K562 (cell line): ENCODE measurements around the gene CEP95. TPM values are rescaled to one million over a fixed set of nuclear protein-coding genes. Genes with fewer than 3 reads are reported as not detected.

Source experiments
- ADNP ChIP-seq: fragments of 200-800 bp; sonication (Bioruptor generic); IDR thresholded peaks from 2 replicates; pipeline ENCODE4 v1.6.1; 2016; ENCODE audit warnings: missing genetic modification characterization, missing compliant biosample characterization
- ESRRA ChIP-seq: fragments of 450-650 bp; IDR thresholded peaks from 2 replicates; pipeline ENCODE4 v1.6.1; 2014; ENCODE audit warnings: low read depth, mild to moderate bottlenecking, moderate library complexity, borderline replicate concordance
- HDAC2 ChIP-seq: fragments of 450-650 bp; IDR thresholded peaks from 2 replicates; pipeline ENCODE4 v1.6.1; 2016; ENCODE audit warnings: mild to moderate bottlenecking
- HIVEP1 ChIP-seq: fragments of 250-450 bp; sonication (Bioruptor Pico); IDR thresholded peaks from 2 replicates; pipeline ENCODE4 v1.4.0; 2020; ENCODE audit warnings: mild to moderate bottlenecking
- HNRNPL ChIP-seq: fragments of 200-400 bp; formaldehyde crosslinking; IDR thresholded peaks from 2 replicates; pipeline ENCODE4 v1.6.1; 2017; ENCODE audit warnings: low read depth, mild to moderate bottlenecking, low read length
- KDM2B ChIP-seq: fragments of 250-450 bp; sonication (Bioruptor Pico); IDR thresholded peaks from 2 replicates; pipeline ENCODE4 v1.8.0; 2021; ENCODE audit warnings: mild to moderate bottlenecking, moderate library complexity
- KDM5B ChIP-seq: fragments of 200-600 bp; sonication (generic); IDR thresholded peaks from 2 replicates; pipeline ENCODE4 v1.6.1; 2012; ENCODE audit warnings: low read depth, mild to moderate bottlenecking, moderate library complexity, low read length, control low read depth, inconsistent platforms; ENCODE audit not compliant: insufficient replicate concordance
- MYBL2 ChIP-seq, 2 experiments: fragments of 450-650 bp in 1 of 2; sonication (generic) in 1 of 2; formaldehyde crosslinking in 1 of 2; IDR thresholded peaks; 2 replicates each; pipeline versions ENCODE4 v1.6.1 to v1.8.1; 2017 to 2022; ENCODE audit warnings: borderline replicate concordance in 1 of 2, inconsistent platforms in 1 of 2, low read depth in 1 of 2, mild to moderate bottlenecking in 1 of 2, missing genetic modification reagents in 1 of 2, moderate library complexity in 1 of 2
- NR1H2 ChIP-seq: sonication (generic); formaldehyde crosslinking; IDR thresholded peaks from 2 replicates; pipeline ENCODE4 v1.4.0; 2020; ENCODE audit warnings: mild to moderate bottlenecking, missing genetic modification reagents
- POLR2B ChIP-seq: fragments of 450-650 bp; IDR thresholded peaks from 2 replicates; pipeline ENCODE4 v1.6.1; 2018; ENCODE audit warnings: low read depth; ENCODE audit not compliant: partially characterized antibody
- RAD51 ChIP-seq: fragments of 450-650 bp; IDR thresholded peaks from 2 replicates; pipeline ENCODE4 v1.7.1; 2016; ENCODE audit warnings: low read depth, mild to moderate bottlenecking, borderline replicate concordance
- RBM14 ChIP-seq: fragments of 200-400 bp; formaldehyde crosslinking; IDR thresholded peaks from 2 replicates; pipeline ENCODE4 v1.6.1; 2018; ENCODE audit warnings: low read depth, mild to moderate bottlenecking, low read length, moderate library complexity, borderline replicate concordance; ENCODE audit not compliant: insufficient read depth
- SMAD4 ChIP-seq: fragments of 250-450 bp; sonication (Bioruptor Pico); conservative IDR thresholded peaks from 2 replicates; pipeline ENCODE4 v1.8.0; 2021; ENCODE audit warnings: inconsistent platforms, mild to moderate bottlenecking, moderate library complexity
- SP1 ChIP-seq: sonication (generic); formaldehyde crosslinking; IDR thresholded peaks from 2 replicates; pipeline ENCODE4 v1.8.1; 2022; ENCODE audit warnings: mild to moderate bottlenecking, missing genetic modification reagents
- SUPT5H ChIP-seq: fragments of 450-650 bp; IDR thresholded peaks from 2 replicates; pipeline ENCODE4 v1.6.1; 2016
- THAP12 ChIP-seq: fragments of 250-450 bp; sonication (Bioruptor Pico); IDR thresholded peaks from 2 replicates; pipeline ENCODE4 v1.9.0; 2021; ENCODE audit warnings: mild to moderate bottlenecking, inconsistent platforms
- ZC3H4 ChIP-seq: sonication (generic); formaldehyde crosslinking; IDR thresholded peaks from 2 replicates; pipeline ENCODE4 v1.9.0; 2021; ENCODE audit warnings: missing genetic modification reagents, borderline replicate concordance
- ZHX1 ChIP-seq: fragments of 150-350 bp; conservative IDR thresholded peaks from 2 replicates; pipeline ENCODE4 v1.6.1; 2014; ENCODE audit warnings: low read length
- ZNF224 ChIP-seq: sonication (generic); formaldehyde crosslinking; IDR thresholded peaks from 2 replicates; pipeline ENCODE4 v1.8.0; 2022; ENCODE audit warnings: mild to moderate bottlenecking, missing genetic modification reagents
- ZNF23 ChIP-seq: fragments of 250-450 bp; sonication (Bioruptor Pico); IDR thresholded peaks from 2 replicates; pipeline ENCODE4 v1.4.0; 2020; ENCODE audit warnings: mild to moderate bottlenecking
- ZNF324 ChIP-seq: fragments of 250-450 bp; sonication (Bioruptor Pico); IDR thresholded peaks from 2 replicates; pipeline ENCODE4 v1.4.0; 2020; ENCODE audit warnings: mild to moderate bottlenecking
- polyA plus RNA-seq, 8 experiments: library from polyadenylated mRNA; depleted of rRNA in 4 of 8; stranded (reverse) in 5 of 8; unstranded in 3 of 8; fragments of >200 nt; fragmentation: Nextera tagmentation in 2 of 8; fragmentation: Illumina TruSeq in 1 of 8; extraction: Ambion mirVana in 2 of 8; extraction: Trizol in 1 of 8; gene quantifications; 2 replicates each; pipeline versions ENCODE4 v1.2.1 to v1.2.3, GENCODE V29; 2011 to 2014; ENCODE audit warnings: inconsistent platforms in 1 of 8, missing spikeins in 1 of 8
- total RNA-seq, 7 experiments: library from RNA; depleted of rRNA in 6 of 7; stranded (reverse); fragments of >200 nt in 6 of 7; fragmentation: Illumina TruSeq in 2 of 7; extraction: Trizol in 2 of 7; gene quantifications; 2 replicates each; pipeline versions ENCODE4 v1.2.1 to v1.2.3, GENCODE V29; 2011 to 2021; ENCODE audit warnings: low replicate concordance in 1 of 7
- TF ChIP-seq, protein P1 (sequence below): fragments of 450-650 bp; IDR thresholded peaks from 2 replicates; pipeline ENCODE4 v1.6.1; 2016; ENCODE audit warnings: missing biosample characterization, missing genetic modification characterization

CEP95 gene
- total and polyA plus RNA-seq, 9 of the 15 experiments (the other 6 are each of a cell fraction or from before 2014, with no cell fraction given): 26.7 to 80.7 (median 56.9) TPM

DNA sequence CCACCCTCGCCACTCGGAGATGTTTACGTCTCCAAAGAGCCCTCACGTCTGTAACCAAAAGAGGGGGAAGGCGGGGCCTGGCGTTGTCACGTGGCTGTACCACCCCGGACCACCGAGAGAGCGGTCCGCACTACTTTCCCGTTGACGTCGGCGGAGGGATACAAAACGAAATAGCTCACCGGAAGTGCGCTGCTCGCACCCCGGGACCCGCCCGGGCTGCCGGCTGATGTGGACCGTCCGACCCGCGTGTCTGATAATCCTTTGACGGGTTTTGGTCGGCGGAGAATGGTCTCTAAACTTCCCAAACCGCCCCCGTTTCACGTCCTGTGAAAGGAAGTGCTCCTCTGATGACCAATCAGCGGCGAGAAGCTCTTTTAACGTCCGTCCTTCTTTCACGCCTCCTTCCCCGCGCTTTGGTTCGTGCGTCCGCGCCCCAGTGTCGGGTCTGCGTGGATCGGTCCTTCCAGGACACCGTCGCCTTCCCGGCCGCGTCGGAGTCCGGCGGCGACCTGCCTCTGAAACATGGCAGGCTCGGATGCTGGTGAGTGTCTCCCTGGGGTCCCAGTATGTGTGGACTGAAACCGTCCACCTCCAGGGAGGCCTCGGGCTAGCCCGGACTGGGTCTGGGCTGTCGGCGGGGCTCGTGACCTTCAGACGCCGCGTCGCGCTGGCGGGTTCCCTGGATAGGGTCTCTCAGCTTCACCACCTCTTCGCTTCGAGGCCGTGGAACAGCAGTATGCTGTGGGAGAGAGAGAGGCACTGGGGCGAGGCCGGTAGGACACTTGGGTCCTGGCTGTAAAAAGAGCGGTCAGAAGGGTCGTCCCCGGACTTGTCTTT lies at the start of gene CEP95 (continued):
- TF ChIP-seq ZHX1 (0 out of 2 replicates have a peak, but pooled peaks have one; percentile 41), RAD51 (peak; percentile 92), ADNP (no peak), ESRRA (peak; percentile 78; the same call in 1 of the 2 replicates), MYBL2 (IDR thresholded peaks at IDR 0.05; ENCODE audit: low read depth) (peak; percentile 69), MYBL2 (CRISPR knock-in tag; IDR thresholded peaks at IDR 0.05; ENCODE audit: borderline replicate concordance) (no peak), ZNF324 (no peak), ZNF23 (CRISPR knock-in tag) (no peak), ZNF224 (no peak), NR1H2 (CRISPR knock-in tag) (0 out of 2 replicates have a peak, but pooled peaks have one; percentile 87), THAP12 (no peak), KDM5B (peak; percentile 65), HIVEP1 (CRISPR knock-in tag) (no peak), KDM2B (CRISPR knock-in tag) (no peak), RBM14 (peak; percentile 86; the same call in 1 of the 2 replicates), SMAD4 (CRISPR knock-in tag) (peak; percentile 90), POLR2B (peak; percentile 79), SUPT5H (peak; percentile 84), ZC3H4 (peak; percentile 54; the same call in 1 of the 2 replicates), HNRNPL (no peak), HDAC2 (peak; percentile 80), SP1 (CRISPR knock-in tag) (peak; percentile 87; the same call in 1 of the 2 replicates)
- TF ChIP-seq, protein P1, sequence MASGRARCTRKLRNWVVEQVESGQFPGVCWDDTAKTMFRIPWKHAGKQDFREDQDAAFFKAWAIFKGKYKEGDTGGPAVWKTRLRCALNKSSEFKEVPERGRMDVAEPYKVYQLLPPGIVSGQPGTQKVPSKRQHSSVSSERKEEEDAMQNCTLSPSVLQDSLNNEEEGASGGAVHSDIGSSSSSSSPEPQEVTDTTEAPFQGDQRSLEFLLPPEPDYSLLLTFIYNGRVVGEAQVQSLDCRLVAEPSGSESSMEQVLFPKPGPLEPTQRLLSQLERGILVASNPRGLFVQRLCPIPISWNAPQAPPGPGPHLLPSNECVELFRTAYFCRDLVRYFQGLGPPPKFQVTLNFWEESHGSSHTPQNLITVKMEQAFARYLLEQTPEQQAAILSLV (tag): no peak
